MG63 (cell line): ENCODE data around the gene SCUBE1. TPM values are rescaled to one million over a fixed set of nuclear protein-coding genes. Genes with fewer than 3 reads are reported as not detected.

Experiments used
- DNase-seq: peaks from one replicate; pipeline ENCODE4 v3.0.0-alpha.2; 2020
- H3K27me3 ChIP-seq: fragments of 250-450 bp; sonication (Bioruptor Pico); 2 replicates; pipeline ENCODE4 v1.5.1; 2020; ENCODE audit warnings: mild to moderate bottlenecking, moderate library complexity
- H3K36me3 ChIP-seq: fragments of 250-450 bp; sonication (Bioruptor Pico); 2 replicates; pipeline ENCODE4 v1.5.1; 2020; ENCODE audit warnings: mild to moderate bottlenecking, moderate library complexity
- H3K4me3 ChIP-seq: fragments of 250-450 bp; sonication (Bioruptor Pico); 2 replicates; pipeline ENCODE4 v1.5.1; 2020; ENCODE audit warnings: mild to moderate bottlenecking, moderate library complexity
- H3K9me3 ChIP-seq: fragments of 250-450 bp; sonication (Bioruptor Pico); 2 replicates; pipeline ENCODE4 v1.5.1; 2020; ENCODE audit warnings: mild to moderate bottlenecking, moderate library complexity
- total RNA-seq: library from RNA; depleted of rRNA; stranded (reverse); fragments of >200 nt; shearing (Covaris generic); gene quantifications from 2 replicates; pipeline ENCODE4 v1.2.3, GENCODE V29; 2014; ENCODE audit warnings: low replicate concordance

Gene SCUBE1
- total RNA-seq, 1 experiment from 2014 or later = 0.16 TPM

DNA sequence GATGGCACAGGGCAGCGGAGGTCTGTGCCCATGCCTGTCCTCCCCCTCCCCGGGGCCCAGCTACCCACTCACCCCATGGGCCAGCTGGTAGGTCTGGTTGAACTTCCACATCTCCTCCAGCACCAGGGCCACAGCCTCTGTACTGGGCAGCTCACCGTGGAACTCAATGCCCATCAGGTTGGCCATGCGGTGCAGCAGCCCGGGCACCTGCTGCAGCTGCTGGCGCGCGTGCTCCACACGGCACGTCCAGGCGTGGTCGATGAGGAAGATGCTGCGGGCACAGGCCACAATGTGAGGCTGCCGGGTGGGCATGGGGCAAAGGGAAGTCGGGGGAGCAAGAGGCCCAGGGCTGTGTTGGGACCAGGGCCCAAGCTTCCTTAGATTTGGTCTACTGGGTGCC is 162.5 kb downstream of the SCUBE1 start:
- DNase-seq = no peak
- H3K36me3 ChIP-seq = peaks cover 49% of the 10 kb centered on the region
- H3K27me3 ChIP-seq = no peaks in the 10 kb centered on the region
- no peaks in the 10 kb centered on the region for H3K9me3 ChIP-seq
- H3K4me3 ChIP-seq = no peak overlapping the region

DNA sequence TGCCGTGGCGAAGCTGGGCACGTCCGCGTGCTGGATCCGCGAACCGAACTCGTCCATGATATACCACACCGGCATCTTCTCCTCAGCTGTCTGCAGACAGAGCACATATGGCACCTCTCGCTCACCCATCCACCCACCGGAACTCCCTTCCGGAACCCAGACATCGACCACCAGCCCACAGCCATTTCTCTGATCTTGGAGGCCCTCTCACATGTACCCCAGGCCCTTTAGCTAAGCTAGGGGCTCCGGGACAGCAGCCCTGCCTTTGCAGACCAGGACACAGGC is 163.3 kb downstream of the SCUBE1 start:
- no peak for DNase-seq
- H3K36me3 ChIP-seq = peaks cover 54% of the 10 kb centered on the region
- no peaks in the 10 kb centered on the region for H3K27me3 ChIP-seq
- no peaks in the 10 kb centered on the region for H3K9me3 ChIP-seq
- H3K4me3 ChIP-seq = no peak overlapping the region

DNA sequence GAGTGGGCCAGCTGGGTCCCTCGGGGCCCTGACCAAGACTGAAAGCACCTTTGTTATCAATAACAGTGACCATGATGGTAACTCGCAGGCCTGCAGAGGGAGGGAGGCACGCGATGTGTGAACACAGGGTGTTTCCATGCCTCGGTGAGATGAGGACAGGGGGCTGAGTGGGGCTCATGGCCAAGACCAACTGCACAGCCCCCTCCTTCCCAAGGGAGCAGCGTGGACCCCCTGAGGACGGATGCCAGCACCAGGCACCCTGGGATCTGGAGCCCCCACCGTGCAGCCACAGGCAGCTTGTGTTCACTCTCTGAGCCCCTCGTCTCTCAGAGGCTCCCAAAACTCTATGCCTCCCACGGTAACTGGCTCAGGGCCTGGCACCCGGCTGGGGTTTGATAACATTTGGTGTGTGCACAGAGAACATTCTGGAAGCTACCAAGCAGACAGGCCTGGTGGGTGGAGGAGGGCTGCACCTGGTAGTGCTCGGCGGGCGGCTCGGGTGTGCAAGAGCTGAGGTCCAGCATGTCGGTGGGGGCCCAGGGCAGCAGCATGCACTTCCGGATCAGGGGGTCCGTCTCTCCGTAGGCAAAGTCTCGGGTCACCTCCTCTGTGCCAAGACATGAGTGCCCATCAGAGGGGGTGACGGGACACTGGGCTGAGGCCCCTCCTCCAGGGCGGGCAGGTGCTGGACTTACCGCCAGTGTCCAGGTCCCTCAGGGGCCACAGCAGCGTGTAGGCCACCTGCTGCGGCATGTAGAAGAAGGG is 163.8 kb downstream of the SCUBE1 start:
- Histone ChIP-seq H3K9me3 (no peaks in the 10 kb centered on the region), H3K36me3 (peaks cover 52% of the 10 kb centered on the region), H3K27me3 (no peaks in the 10 kb centered on the region), H3K4me3 (no peak overlapping the region)
- DNase-seq = no peak

DNA sequence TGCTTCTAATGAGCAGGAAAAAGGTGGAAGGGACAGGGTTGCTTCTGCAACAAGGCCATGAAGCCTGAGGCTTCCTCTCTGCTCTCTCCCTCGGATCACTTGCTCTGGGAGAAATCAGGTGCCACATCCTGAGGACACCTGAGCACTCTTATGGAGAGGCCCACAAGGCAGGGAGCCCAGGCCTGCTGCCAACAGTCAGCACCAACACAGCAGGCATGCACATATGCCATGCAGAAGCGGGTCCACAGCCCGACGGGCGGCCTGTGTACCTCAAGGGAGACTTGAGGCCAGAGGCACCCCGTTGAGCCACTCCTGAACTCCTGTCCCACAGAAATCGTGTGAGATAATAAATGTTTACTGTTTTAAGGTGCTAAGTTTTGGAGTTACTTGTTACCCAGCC is 165.7 kb downstream of the SCUBE1 start:
- Histone ChIP-seq H3K4me3 (no peak overlapping the region), H3K9me3 (no peaks in the 10 kb centered on the region), H3K36me3 (peaks cover 48% of the 10 kb centered on the region), H3K27me3 (no peaks in the 10 kb centered on the region)
- no peak for DNase-seq

DNA sequence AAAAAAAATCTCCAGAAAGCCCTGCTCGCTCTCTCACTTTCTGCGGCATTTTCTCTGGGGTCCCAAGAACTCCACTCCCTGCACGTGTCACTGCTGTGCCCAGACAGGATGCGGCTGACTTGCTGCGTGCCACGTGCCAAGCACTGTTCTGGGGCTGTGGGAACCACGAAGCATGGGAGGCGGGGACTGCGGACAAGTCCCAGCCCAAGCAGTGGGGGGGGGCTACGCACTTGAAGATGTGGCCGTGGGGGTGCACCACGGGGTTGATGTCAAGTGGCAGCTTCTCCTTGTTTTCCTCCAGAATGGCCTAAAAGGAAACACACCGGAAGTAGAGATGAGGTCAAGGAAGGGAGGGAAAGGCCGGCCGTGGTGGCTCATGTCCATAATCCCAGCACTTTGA is 167.1 kb downstream of the SCUBE1 start:
- H3K4me3 ChIP-seq = no peak overlapping the region
- no peaks in the 10 kb centered on the region for H3K27me3 ChIP-seq
- no peak for DNase-seq
- H3K36me3 ChIP-seq = peaks cover 44% of the 10 kb centered on the region
- no peaks in the 10 kb centered on the region for H3K9me3 ChIP-seq

DNA sequence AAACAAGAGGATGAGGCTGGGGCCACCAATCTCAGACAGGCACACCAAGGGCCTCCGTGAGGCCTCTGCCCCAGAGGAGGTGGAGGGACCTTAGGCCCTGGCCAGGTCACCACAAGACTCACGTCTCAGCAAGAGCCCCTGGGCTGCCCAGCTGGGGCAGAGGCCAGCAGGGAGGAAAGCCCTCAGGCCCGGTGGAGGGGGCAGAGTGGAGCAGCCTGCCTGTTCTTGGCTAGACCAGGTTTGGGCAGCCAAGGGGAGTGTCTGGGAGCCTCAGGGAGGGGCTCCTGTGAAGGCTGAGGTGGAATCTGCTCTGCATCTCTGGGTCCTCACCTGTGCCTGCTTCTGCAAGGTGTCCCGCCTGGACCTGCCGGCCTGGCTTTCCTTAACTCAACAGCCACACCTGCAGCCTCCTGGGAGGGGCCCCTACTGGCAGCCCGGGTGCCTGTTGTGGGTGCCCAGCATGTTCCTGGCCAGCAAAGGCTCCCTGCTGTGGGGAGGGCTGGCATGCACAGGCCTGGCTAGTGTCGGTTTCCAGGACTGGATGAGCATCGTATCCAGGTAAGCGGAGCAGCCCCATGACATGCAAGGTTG is 168.1 kb downstream of the SCUBE1 start:
- Histone ChIP-seq H3K9me3 (no peaks in the 10 kb centered on the region), H3K4me3 (no peak overlapping the region), H3K36me3 (peaks cover 42% of the 10 kb centered on the region), H3K27me3 (no peaks in the 10 kb centered on the region)
- DNase-seq = no peak

DNA sequence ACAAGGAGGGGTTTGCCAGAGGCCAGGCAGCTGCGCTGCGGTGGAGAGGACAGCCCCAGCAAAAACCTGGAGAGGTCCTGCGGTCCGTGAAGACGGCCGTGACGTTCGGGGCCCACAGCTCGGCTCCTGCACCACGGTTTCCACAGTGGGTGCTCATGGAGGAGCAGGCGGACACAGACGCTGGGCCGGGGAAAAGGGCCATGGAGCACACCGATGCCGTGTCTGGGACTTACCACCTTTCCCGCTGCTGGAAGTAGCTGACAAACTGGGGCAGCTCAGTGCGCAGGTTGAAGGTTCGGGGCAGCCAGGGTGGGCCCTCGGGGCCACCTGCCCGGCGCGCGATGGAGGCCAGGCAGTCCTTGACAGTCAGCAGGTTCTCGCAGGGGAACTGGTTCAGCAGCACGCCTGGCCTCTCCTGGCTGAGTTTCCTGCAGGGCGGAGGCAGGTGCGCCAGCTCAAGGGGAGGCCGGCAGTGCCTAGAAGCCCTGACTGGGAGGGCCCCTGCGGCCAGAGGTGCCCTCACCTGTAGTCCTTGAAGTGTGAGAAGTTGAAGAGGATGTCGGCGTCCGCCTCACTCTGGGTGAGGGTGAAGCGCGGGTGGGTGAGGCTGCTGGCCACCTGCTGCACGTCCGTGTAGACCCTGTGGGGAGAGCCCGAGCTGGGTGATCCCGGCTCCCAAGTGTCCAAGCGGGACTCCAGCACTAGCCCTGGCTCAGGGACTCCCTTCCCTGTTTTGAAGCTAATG is 169.0 kb downstream of the SCUBE1 start:
- peaks cover 41% of the 10 kb centered on the region for H3K36me3 ChIP-seq

DNA sequence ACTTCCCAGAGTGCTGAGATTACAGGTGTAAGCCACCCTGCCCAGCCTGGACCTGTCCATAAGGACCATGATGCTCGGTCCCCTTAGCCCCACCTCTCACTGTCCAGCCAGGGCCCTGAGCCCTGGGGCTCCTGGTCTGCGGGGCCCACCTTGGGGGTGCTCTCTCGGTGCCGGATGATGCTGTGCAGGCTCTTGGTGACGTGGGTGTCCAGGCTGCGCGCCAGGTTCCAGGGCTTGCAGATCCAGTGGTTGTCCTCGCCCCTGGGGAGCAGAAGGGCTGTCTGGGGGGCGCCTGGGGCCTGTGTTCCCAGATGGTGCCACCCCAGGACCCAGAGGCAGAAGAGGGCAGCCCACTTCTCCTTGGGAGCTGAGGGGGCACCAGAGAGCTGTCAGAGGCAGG is 169.6 kb downstream of the SCUBE1 start:
- H3K36me3 ChIP-seq = peaks cover 37% of the 10 kb centered on the region
- no peaks in the 10 kb centered on the region for H3K9me3 ChIP-seq
- H3K27me3 ChIP-seq = no peaks in the 10 kb centered on the region
- no peak overlapping the region for H3K4me3 ChIP-seq
- no peak for DNase-seq

More for the DNA sequence above, 169.0 kb downstream of the SCUBE1 start:
- DNase-seq = no peak
- H3K9me3 ChIP-seq = no peaks in the 10 kb centered on the region
- no peaks in the 10 kb centered on the region for H3K27me3 ChIP-seq
- H3K4me3 ChIP-seq = no peak overlapping the region

DNA sequence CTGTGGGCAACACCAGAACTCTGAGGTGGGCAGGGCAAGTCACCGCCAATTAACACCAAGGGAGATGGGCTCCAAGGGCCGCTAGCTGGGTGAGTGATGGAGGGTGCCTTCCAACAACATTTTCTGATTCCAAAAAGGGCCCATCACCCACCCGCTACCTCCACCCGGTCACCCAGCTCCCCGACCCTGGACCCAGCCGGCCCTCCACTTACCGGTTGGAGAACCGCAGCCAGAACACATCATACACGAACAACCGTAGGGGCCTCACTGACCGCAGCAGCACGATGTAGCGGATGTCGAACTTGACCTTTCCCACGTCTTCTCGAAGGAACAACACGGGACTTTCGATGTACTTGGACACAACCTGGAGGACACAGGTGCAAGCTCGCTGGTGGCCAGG is 171.0 kb downstream of the SCUBE1 start:
- DNase-seq = no peak
- Histone ChIP-seq H3K36me3 (peaks cover 34% of the 10 kb centered on the region), H3K4me3 (no peak overlapping the region), H3K27me3 (no peaks in the 10 kb centered on the region), H3K9me3 (no peaks in the 10 kb centered on the region)

DNA sequence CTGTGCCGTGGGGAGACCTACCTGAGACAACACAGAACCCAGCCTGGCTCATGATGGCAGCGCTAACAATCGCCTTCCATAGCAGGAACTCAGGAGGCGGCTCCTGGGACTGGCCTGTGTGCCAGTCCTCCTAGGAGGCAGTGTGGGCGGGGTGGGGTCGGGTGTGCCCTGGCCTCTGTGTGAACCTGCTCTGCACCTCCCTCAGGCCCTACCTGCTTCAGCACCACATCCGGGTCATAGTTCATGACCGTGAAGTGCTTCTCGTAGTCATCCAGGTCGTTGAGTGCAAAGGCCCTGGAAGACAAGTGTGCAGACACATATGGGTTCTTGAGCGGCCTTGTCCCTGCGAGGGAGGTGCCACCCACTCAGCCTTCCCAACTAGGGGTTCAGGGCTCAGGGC is 171.6 kb downstream of the SCUBE1 start:
- no peaks in the 10 kb centered on the region for H3K27me3 ChIP-seq
- DNase-seq = no peak
- no peaks in the 10 kb centered on the region for H3K9me3 ChIP-seq
- peaks cover 36% of the 10 kb centered on the region for H3K36me3 ChIP-seq
- no peak overlapping the region for H3K4me3 ChIP-seq

DNA sequence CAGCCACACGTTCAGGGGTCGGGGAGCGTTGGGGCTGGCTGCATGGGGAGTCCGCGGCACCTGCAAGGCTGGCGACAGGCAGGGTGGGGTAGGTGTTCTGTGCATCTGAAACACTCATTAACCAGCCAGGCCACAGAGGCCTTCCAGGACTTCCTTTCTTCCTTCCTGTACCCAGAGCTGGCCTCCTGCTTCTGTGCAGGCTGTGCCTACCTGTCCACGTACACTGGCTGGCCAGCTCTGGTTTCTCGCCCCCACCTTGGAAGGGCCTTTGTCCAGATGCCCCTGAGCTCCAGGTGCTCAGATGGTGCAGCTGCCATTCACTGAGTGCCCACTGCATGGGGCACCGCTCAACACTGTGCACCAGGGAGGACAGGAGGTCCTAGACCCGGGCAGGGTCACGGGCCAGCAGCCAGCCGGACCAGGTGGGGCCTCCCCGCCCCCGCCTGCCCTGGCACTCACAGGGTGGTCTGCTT is 172.1 kb downstream of the SCUBE1 start:
- DNase-seq = no peak
- Histone ChIP-seq H3K4me3 (no peak overlapping the region), H3K27me3 (no peaks in the 10 kb centered on the region), H3K9me3 (no peaks in the 10 kb centered on the region), H3K36me3 (peaks cover 36% of the 10 kb centered on the region)

DNA sequence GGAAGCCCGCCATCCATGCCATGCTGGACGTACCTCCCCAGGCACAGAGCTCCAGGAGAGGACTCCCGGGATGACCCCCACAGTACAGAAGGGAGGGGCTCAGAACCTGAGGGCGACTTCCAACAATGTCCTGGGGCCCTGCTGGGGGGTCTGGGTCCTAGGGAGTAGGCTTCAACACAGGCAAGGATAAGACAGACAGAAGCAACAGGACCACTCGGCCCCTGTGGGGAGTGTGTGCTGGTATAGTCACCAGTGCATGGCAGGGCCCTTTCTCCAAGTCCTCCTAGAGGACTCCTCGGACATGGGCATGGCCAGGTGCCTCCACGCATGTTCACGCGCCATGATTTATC is 173.1 kb downstream of the SCUBE1 start:
- no peak for DNase-seq
- H3K4me3 ChIP-seq = no peak overlapping the region
- H3K27me3 ChIP-seq = no peaks in the 10 kb centered on the region
- no peaks in the 10 kb centered on the region for H3K9me3 ChIP-seq
- H3K36me3 ChIP-seq = peaks cover 32% of the 10 kb centered on the region

DNA sequence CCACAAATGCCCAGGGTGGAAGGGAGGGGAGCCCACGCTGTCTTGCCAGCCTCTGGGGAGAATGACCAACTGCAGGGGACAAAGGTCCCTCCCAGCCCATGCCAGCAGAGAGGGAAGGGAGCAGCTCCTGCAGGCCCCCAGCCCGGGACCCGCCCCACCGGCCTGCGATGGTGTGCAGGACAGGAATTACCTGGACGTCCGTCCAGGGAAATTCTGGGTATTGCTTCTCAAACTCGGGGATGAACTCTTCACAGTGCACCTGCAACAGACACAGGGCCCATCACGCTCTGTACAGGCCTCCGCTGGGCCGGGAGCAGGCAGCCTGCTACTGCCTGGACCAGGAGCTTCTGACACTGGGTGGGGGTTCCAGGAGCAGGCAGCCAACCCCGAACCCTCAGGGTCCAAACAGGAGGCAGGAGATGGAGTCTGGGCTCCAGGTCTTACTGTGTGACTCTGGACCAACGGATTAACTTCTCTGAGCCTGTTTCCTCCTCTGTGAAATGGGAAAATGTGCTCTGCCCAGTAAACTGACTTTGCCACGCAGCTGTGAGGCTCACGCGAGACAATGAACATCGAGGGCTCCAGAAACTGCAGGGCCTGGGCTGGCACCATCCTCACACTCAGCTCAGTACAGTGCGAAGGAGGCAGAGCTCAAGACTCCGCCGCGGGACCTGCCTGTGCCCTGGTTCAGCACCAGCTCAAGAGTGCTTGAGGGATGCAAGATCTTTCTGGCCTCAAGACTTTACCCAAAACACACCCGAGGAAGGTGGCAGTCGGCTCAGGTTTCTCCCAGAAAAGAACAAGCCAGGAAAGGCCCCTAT is 173.7 kb downstream of the SCUBE1 start:
- H3K9me3 ChIP-seq = no peaks in the 10 kb centered on the region
- no peak for DNase-seq
- no peak overlapping the region for H3K4me3 ChIP-seq
- peaks cover 28% of the 10 kb centered on the region for H3K36me3 ChIP-seq
- no peaks in the 10 kb centered on the region for H3K27me3 ChIP-seq

DNA sequence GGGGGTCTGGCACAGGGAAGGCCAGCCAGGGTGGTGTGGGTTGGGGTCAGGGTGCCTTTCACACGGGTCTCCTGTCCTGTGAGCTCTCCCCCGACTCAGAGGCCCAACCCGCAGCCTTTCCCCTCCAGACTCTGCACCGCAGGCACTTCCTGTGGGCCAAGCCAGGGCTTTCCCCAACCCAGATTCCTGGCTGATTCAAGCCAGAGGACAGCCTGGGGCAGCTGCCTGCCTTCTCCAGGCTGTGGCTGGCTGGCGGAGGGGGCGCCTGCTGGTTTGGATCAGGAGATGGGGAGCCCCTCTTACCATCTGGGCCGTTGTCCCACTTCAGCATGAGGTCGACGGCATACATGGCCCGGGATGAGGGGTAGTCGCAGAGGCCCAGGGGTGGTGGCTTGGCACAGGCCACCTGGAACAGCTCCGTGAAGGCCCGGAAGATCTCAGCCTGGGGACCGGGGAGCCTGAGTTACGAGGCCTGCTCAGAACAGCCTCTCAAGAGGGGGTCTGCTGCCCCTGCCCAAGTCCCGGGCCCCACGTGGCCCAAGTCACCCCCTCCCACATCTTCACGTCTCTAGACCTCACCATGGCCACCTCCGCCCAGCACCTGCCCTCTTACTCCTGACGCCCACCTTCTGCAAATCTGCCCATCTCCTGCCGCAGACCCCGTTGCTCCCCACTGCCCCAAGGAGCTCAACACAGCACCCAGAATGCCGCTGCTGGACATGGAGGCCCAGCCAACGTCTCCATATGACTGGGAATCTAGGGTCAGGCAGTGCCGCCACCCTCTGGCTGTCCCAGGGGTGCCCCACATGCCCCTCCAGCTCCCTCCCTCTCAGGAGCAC is 174.5 kb downstream of the SCUBE1 start:
- no peak overlapping the region for H3K4me3 ChIP-seq
- peaks cover 28% of the 10 kb centered on the region for H3K36me3 ChIP-seq
- H3K27me3 ChIP-seq = no peaks in the 10 kb centered on the region
- DNase-seq = no peak
- no peaks in the 10 kb centered on the region for H3K9me3 ChIP-seq

DNA sequence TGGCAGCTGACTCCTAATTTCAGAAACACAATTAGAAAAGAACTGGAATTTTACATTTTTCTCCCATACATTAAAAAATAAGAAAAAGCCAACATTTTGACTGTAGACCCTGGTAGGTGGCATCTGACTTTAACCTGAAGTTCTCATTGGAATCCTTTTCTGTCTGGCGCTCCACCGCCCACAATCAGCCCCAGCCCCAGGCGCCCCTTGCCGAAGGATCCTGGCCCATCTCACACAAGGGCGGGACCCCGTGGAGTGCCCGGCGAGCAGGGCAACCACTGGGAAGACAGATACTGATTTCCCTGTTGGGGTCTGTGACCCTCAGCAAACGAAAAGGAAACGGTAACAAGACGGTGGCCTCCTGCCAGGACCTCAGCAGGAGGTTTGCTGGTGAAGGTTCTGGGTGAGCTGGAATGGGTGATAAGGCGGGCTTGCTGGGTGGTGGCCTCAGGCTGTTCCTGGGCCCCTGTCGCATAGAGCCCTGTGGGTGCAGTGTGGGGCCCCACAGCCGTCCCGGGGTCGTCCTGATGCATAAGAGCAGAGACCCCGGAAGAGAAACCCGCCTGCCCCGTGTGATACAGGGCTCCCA is 176.1 kb downstream of the SCUBE1 start:
- no peak for DNase-seq
- Histone ChIP-seq H3K4me3 (no peak overlapping the region), H3K27me3 (no peaks in the 10 kb centered on the region), H3K9me3 (no peaks in the 10 kb centered on the region), H3K36me3 (peaks cover 31% of the 10 kb centered on the region)
